Measurements from ENCODE around the gene GCC2. TPM values are rescaled to one million over a fixed set of nuclear protein-coding genes. Genes with fewer than 3 reads are reported as not detected.
A peak's percentile ranks its signal among the peaks of the same experiment; 100 is the strongest.

GCC2 gene
- total and polyA plus RNA-seq, 9 of the 15 experiments (the other 6 are each of a cell fraction or from before 2014, with no cell fraction given), result 11.4 to 35.7 (median 19.9) TPM

DNA sequence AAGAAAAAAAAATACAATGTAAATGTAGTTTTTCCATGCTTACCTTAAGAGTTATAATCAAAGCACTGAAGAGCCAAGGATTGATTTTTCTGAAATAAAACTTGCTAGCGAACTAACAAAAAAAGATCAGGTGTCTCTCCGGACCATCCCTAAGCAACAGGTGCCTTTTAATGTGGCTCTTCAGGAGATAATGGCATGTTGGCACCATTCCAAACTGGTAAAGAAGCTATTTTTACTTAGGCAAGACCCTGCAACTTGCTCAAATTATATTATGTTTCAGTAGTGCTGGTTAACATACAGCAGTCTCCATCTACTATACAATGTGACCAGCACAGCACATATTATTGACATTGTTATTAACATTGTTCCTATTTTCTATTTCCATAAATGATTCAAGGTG is 2.3 kb upstream of the GCC2 start:
- 83% methylated on average over 2 of the region's 2 CpGs for WGBS (ENCODE audit: insufficient coverage, low coverage, missing lambda C conversion rate)
- peaks cover 23% of the 10 kb centered on the region for H3K79me2 ChIP-seq (ENCODE audit: control insufficient read depth, insufficient read depth, low read length)
- no peak overlapping the region for H3K27ac ChIP-seq (ENCODE audit: extremely low read depth, low read depth, low read length)
- in situ Hi-C loops (cut with MboI) (no loop called here), intact Hi-C loops (cut with micrococcal nuclease) (loop anchor here (10.0 kb wide), 1 partner anchor 92 kb away; no protein-coding TSS in a partner anchor)
- H3K9me1 ChIP-seq (ENCODE audit: control insufficient read depth, insufficient read depth, low read length), result no peaks in the 10 kb centered on the region
- no peak overlapping the region for H3K4me3 ChIP-seq
- FAIRE-seq (no peak), DNase-seq (ENCODE audit: extremely low read depth in 1 of 4, low spot score in 3 of 4) (no peak), ATAC-seq (no peak)
- no peaks in the 10 kb centered on the region; the same call in 1 of the 2 replicates for H3K9me3 ChIP-seq (replicated peaks; ENCODE audit: control insufficient read depth, insufficient read depth, low read depth, low read length)
- CTCF ChIA-PET (ENCODE audit: low intra/inter-chr PET ratio), result no interaction called here
- no peak overlapping the region for H3K4me2 ChIP-seq (ENCODE audit: insufficient read depth, low read length)
- peaks cover 11 to 22% of the 10 kb centered on the region in 2 experiments; a peak in 4 of 5 replicates for H3K4me1 ChIP-seq (replicated peaks in 1 of 2; ENCODE audit: control insufficient read depth in 2 of 2, insufficient read depth in 2 of 2, low read length in 2 of 2)
- POLR2A ChIA-PET, result no interaction called here
- no peak overlapping the region for H2AFZ ChIP-seq (ENCODE audit: low read depth, low read length)
- no peaks in the 10 kb centered on the region for H3K27me3 ChIP-seq (ENCODE audit: control insufficient read depth in 2 of 2, insufficient read depth in 2 of 2, low read length in 2 of 2)
- TF ChIP-seq U2AF2 (optimal IDR thresholded peaks at IDR 0.05; ENCODE audit: low read depth, low read length) (no peak), NFIC (IDR thresholded peaks at IDR 0.05) (peak; percentile 85)
- peaks cover 9% of the 10 kb centered on the region; the same call in 2 of the 3 replicates for H3K36me3 ChIP-seq (ENCODE audit: control insufficient read depth, insufficient read depth, low read length)
- BruUV-seq (replicated peaks), result no TSS peak
- 0 out of 2 replicates have a peak, but pooled peaks cover 3% of the 10 kb centered on the region for H4K20me1 ChIP-seq (replicated peaks; ENCODE audit: control insufficient read depth, insufficient read depth, low read length)
- no peak overlapping the region for H3K9ac ChIP-seq (ENCODE audit: insufficient read depth in 1 of 2, low read depth in 2 of 2, low read length in 2 of 2)

DNA sequence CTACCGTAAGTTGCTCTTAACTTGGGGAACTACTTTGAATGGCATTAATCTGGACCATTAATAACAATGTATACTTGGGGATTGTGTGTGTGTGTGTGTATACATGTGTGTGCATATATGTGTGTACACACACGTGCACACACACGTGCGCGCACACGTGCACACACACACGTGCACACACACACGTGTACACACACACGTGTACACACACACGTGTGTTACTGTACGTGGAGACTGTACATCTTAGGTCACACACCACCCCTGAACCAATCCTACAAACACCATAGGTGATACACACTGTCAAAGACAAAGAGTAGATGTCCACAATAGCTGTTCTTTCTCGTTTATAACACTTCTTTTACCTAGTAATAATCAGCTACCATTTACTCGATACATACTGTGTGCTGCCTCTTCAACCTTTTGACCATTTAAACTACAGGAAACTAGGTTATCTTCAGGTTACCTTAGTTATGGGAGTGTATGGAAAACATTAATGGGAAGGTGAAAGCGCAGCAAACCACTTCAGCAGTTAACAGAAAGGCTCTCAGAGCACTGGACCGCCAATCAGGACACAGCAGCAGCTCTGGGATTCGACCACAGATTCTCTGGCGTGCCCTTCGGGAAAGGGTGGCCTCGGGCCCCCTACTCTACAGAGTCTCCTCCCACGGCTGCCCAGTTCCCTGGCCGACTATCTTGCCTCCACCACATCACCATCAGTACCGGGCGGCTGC is 894 bp upstream of the GCC2 start:
- Histone ChIP-seq H3K79me2 (ENCODE audit: control insufficient read depth, insufficient read depth, low read length) (peaks cover 23% of the 10 kb centered on the region), H3K4me3 (peak overlapping the region; percentile 92), H3K9ac (ENCODE audit: insufficient read depth in 1 of 2, low read depth in 2 of 2, low read length in 2 of 2) (peak overlapping the region; percentile 86 to 91), H2AFZ (ENCODE audit: low read depth, low read length) (peak overlapping the region; percentile 98), H3K9me3 (replicated peaks; ENCODE audit: control insufficient read depth, insufficient read depth, low read depth, low read length) (no peaks in the 10 kb centered on the region; the same call in 1 of the 2 replicates), H3K27ac (ENCODE audit: extremely low read depth, low read depth, low read length) (peak overlapping the region; percentile 74; the same call in 2 of the 3 replicates), H3K4me2 (ENCODE audit: insufficient read depth, low read length) (peak overlapping the region; percentile 96), H3K36me3 (ENCODE audit: control insufficient read depth, insufficient read depth, low read length) (peaks cover 20% of the 10 kb centered on the region; the same call in 2 of the 3 replicates), H3K9me1 (ENCODE audit: control insufficient read depth, insufficient read depth, low read length) (no peaks in the 10 kb centered on the region), H3K4me1 (replicated peaks in 1 of 2; ENCODE audit: control insufficient read depth in 2 of 2, insufficient read depth in 2 of 2, low read length in 2 of 2) (peaks cover 11 to 22% of the 10 kb centered on the region in 2 experiments; a peak in 4 of 5 replicates), H4K20me1 (replicated peaks; ENCODE audit: control insufficient read depth, insufficient read depth, low read length) (0 out of 2 replicates have a peak, but pooled peaks cover 3% of the 10 kb centered on the region), H3K27me3 (ENCODE audit: control insufficient read depth in 2 of 2, insufficient read depth in 2 of 2, low read length in 2 of 2) (no peaks in the 10 kb centered on the region)
- WGBS (ENCODE audit: insufficient coverage, low coverage, missing lambda C conversion rate), result 47% methylated on average over 23 of the region's 23 CpGs
- intact Hi-C loops (cut with micrococcal nuclease) (loop anchor here (10.0 kb wide), 1 partner anchor 93 kb away; no protein-coding TSS in a partner anchor), in situ Hi-C loops (cut with MboI) (no loop called here)
- CTCF ChIA-PET (ENCODE audit: low intra/inter-chr PET ratio), result no interaction called here
- POLR2A ChIA-PET, result interaction anchor here (0.6 to 1.5 kb wide), 6 partner anchors 10 to 146 kb away, joined by 3 to 5 read pairs (median 4); no protein-coding TSS in a partner anchor
- DNase-seq (ENCODE audit: extremely low read depth in 1 of 4, low spot score in 3 of 4), result peak in 1 of 4 experiments; percentile 30
- FAIRE-seq, result no peak
- BruUV-seq (replicated peaks), result no TSS peak
- no peak for ATAC-seq
- TF ChIP-seq TBL1XR1 (IDR thresholded peaks at IDR 0.05; ENCODE audit: low read length in 2 of 2) (0 out of 4 replicates have a peak, but pooled peaks of 1 of the 2 experiments have one; percentile 36), ZKSCAN8 (CRISPR knock-in tag; IDR thresholded peaks at IDR 0.05) (no peak), SAP30 (IDR thresholded peaks at IDR 0.05; ENCODE audit: borderline replicate concordance, insufficient read depth, low read depth, low read length, poor library complexity, severe bottlenecking) (no peak), ZNF766 (CRISPR knock-in tag; conservative IDR thresholded peaks at IDR 0.05) (no peak), SUPT5H (IDR thresholded peaks at IDR 0.05) (no peak), KDM1A (IDR thresholded peaks at IDR 0.05) (peak in 1 of 2 experiments; percentile 100; a peak in 2 of 4 replicates), ZNF165 (CRISPR knock-in tag; IDR thresholded peaks at IDR 0.05; ENCODE audit: borderline replicate concordance) (no peak), ARID2 (IDR thresholded peaks at IDR 0.05) (peak; percentile 99)
- TF ChIP-seq, protein P1, sequence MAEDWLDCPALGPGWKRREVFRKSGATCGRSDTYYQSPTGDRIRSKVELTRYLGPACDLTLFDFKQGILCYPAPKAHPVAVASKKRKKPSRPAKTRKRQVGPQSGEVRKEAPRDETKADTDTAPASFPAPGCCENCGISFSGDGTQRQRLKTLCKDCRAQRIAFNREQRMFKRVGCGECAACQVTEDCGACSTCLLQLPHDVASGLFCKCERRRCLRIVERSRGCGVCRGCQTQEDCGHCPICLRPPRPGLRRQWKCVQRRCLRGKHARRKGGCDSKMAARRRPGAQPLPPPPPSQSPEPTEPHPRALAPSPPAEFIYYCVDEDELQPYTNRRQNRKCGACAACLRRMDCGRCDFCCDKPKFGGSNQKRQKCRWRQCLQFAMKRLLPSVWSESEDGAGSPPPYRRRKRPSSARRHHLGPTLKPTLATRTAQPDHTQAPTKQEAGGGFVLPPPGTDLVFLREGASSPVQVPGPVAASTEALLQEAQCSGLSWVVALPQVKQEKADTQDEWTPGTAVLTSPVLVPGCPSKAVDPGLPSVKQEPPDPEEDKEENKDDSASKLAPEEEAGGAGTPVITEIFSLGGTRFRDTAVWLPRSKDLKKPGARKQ (CRISPR knock-in tag; IDR thresholded peaks at IDR 0.05), result no peak
- TF ChIP-seq, protein P2, sequence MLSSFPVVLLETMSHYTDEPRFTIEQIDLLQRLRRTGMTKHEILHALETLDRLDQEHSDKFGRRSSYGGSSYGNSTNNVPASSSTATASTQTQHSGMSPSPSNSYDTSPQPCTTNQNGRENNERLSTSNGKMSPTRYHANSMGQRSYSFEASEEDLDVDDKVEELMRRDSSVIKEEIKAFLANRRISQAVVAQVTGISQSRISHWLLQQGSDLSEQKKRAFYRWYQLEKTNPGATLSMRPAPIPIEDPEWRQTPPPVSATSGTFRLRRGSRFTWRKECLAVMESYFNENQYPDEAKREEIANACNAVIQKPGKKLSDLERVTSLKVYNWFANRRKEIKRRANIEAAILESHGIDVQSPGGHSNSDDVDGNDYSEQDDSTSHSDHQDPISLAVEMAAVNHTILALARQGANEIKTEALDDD (IDR thresholded peaks at IDR 0.05), result peak; percentile 53; the same call in 1 of the 2 replicates
